Measurements from ENCODE around the gene IGFALS. TPM values are rescaled to one million over a fixed set of nuclear protein-coding genes. Genes with fewer than 3 reads are reported as not detected.
A peak's percentile ranks its signal among the peaks of the same experiment; 100 is the strongest.

The IGFALS gene
- total RNA-seq, 1 donor from 2014 or later, result 0.12 TPM

DNA sequence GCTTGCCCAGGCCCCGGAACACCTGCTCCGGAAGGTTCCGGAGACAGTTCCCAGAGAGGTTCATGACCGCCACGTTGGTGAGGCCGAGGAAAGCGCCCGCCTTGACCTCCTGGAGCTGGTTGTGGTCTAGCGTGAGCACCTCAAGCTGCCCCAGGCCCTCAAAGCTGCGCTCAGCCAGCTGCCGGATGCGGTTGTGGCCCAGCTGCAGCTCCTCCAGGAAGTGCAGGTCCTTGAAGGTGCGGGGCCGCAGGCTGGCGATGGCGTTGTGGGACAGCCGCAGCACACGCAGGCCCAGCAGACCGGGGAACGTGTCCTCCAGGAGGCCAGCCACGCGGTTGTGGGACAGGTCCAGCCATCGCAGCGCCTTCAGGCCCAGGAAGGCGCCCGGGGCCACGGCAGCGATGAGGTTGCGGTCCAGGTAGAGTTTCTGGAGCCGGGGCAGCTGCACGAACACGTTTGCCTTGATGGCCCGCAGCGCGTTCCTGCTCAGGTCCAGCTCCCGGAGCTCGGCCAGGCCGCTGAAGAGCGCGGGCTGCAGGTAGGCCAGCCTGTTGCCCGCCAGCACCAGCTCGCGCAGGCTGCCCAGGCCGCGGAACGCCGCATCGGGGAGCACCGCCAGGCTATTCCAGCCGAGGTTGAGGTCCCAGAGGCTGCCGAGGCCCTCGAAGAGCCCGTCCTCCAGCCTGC is 2.1 kb downstream of the IGFALS start:
- TF ChIP-seq, protein P1, sequence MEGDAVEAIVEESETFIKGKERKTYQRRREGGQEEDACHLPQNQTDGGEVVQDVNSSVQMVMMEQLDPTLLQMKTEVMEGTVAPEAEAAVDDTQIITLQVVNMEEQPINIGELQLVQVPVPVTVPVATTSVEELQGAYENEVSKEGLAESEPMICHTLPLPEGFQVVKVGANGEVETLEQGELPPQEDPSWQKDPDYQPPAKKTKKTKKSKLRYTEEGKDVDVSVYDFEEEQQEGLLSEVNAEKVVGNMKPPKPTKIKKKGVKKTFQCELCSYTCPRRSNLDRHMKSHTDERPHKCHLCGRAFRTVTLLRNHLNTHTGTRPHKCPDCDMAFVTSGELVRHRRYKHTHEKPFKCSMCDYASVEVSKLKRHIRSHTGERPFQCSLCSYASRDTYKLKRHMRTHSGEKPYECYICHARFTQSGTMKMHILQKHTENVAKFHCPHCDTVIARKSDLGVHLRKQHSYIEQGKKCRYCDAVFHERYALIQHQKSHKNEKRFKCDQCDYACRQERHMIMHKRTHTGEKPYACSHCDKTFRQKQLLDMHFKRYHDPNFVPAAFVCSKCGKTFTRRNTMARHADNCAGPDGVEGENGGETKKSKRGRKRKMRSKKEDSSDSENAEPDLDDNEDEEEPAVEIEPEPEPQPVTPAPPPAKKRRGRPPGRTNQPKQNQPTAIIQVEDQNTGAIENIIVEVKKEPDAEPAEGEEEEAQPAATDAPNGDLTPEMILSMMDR (IDR thresholded peaks at IDR 0.05), result no peak
- peaks cover 2% of the 10 kb centered on the region for H3K36me3 Mint-ChIP-seq (ENCODE audit: low read depth)
- no peak for DNase-seq (ENCODE audit: low spot score)
- no peak overlapping the region for H3K27ac Mint-ChIP-seq (ENCODE audit: unreplicated experiment)
- H3K27me3 Mint-ChIP-seq (ENCODE audit: low read depth), result no peaks in the 10 kb centered on the region
- H3K9me3 Mint-ChIP-seq (ENCODE audit: low read depth), result no peaks in the 10 kb centered on the region
- H3K4me1 Mint-ChIP-seq (ENCODE audit: low read depth), result no peaks in the 10 kb centered on the region
- no peak overlapping the region for H3K4me3 Mint-ChIP-seq (ENCODE audit: unreplicated experiment)

DNA sequence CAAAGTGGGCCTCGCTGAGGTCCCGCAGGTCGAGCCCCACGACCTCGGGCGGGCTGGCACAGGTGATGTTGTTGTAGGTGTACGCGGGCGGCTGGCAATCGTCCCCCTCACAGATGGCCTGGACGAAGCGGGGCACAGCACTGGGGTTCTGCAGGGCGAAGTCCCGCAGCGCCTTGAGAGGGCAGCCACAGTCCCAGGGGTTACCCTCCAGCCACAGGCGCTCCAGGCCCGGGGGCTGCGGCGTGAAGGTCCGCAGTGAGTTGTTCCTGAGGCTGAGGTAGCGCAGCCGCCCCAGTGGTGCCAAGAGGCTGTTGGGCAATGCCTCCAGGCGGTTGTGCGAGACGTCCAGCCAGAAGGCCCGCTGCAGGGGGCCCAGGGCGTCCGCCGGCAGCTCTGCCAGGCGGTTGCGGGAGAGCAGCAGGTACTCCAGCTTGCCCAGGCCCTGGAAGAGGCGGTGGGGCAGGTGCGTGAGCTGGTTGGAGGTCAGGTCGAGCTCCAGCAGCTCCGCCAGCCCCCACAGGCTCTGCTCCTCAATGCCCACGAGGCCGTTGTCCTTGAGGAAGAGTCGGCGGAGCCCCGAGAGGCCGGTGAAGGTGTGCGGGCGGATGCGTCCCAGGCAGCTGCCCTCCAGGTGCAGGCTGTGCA is 2.8 kb downstream of the IGFALS start:
- Mint-ChIP-seq H3K27ac (ENCODE audit: unreplicated experiment) (no peak overlapping the region), H3K36me3 (ENCODE audit: low read depth) (peaks cover 2% of the 10 kb centered on the region), H3K4me3 (ENCODE audit: unreplicated experiment) (no peak overlapping the region), H3K9me3 (ENCODE audit: low read depth) (no peaks in the 10 kb centered on the region), H3K27me3 (ENCODE audit: low read depth) (no peaks in the 10 kb centered on the region), H3K4me1 (ENCODE audit: low read depth) (no peaks in the 10 kb centered on the region)
- TF ChIP-seq, protein P1 (IDR thresholded peaks at IDR 0.05), result no peak
- no peak for DNase-seq (ENCODE audit: low spot score)

DNA sequence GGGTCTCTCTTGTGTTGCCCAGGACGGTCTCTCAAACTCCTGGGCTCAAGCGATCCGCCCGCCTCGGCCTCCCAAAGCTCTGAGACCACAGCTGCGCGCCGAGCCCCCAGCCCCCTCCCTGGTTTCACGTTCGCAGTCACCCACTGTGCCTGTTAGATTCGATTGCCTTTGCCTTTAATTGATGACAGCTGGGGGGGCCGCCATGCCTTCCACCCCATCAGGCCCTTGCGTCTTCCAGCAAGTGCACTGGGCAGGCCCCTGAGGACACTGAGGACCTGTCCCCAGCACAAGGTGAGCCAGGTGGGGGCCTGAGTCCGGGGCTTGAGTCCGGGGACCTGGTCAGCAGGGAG is 3.3 kb downstream of the IGFALS start:
- Mint-ChIP-seq H3K9me3 (ENCODE audit: low read depth) (no peaks in the 10 kb centered on the region), H3K27ac (ENCODE audit: unreplicated experiment) (no peak overlapping the region), H3K27me3 (ENCODE audit: low read depth) (no peaks in the 10 kb centered on the region), H3K36me3 (ENCODE audit: low read depth) (peaks cover 2% of the 10 kb centered on the region), H3K4me3 (ENCODE audit: unreplicated experiment) (no peak overlapping the region), H3K4me1 (ENCODE audit: low read depth) (no peaks in the 10 kb centered on the region)
- TF ChIP-seq, protein P1 (IDR thresholded peaks at IDR 0.05), result no peak
- no peak for DNase-seq (ENCODE audit: low spot score)

DNA sequence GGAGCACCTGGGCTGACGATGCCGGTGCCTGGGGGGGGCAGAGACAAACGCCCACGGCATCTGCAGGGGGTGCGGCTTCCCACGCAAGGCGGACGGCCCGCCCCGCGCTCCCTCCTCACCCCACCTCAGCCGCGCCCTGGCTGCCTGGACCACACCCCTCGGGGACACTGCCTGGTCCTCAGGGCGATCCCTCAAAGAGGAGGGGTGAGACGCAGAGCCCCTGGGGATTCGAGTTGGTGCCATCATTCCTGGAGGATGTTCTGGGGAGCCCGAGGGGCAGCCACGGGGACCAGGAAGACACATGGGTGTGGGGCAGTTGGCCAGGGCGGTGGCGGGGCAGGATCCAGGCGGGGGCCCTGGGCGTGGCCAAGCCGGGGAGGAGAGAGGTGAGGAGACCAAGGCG is 3.9 kb downstream of the IGFALS start:
- DNase-seq (ENCODE audit: low spot score), result no peak

DNA sequence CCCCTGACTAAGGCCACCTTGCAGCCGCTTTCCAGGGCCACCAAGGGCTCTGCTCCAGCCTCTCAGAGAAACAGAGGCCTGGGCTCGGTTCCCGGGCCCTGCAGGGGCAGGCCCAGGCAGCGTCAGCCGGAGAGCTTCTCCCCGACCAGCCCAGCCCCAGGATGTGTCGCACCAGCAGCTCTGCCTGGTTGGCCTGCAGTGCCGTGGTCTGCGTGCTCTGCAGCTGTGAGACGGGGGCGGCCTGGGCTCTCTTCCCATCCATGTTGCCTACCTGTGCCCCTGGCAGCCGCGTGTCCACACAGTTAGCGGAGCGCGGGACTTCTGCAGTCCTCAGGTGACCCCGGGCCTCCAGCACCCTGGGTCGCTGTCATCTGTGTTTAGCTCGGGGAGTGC is 4.8 kb downstream of the IGFALS start:
- H3K27ac Mint-ChIP-seq (ENCODE audit: unreplicated experiment), result no peak overlapping the region
- peak; percentile 90 for DNase-seq (ENCODE audit: low spot score)
- H3K27me3 Mint-ChIP-seq (ENCODE audit: low read depth), result no peaks in the 10 kb centered on the region
- TF ChIP-seq, protein P1 (IDR thresholded peaks at IDR 0.05), result no peak
- H3K4me3 Mint-ChIP-seq (ENCODE audit: unreplicated experiment), result no peak overlapping the region
- H3K4me1 Mint-ChIP-seq (ENCODE audit: low read depth), result peaks cover 5% of the 10 kb centered on the region
- no peaks in the 10 kb centered on the region for H3K9me3 Mint-ChIP-seq (ENCODE audit: low read depth)
- peaks cover 2% of the 10 kb centered on the region for H3K36me3 Mint-ChIP-seq (ENCODE audit: low read depth)

More for the DNA sequence above, 3.9 kb downstream of the IGFALS start:
- TF ChIP-seq, protein P1 (IDR thresholded peaks at IDR 0.05), result no peak
- Mint-ChIP-seq H3K27ac (ENCODE audit: unreplicated experiment) (no peak overlapping the region), H3K4me1 (ENCODE audit: low read depth) (peaks cover 3% of the 10 kb centered on the region), H3K4me3 (ENCODE audit: unreplicated experiment) (no peak overlapping the region), H3K36me3 (ENCODE audit: low read depth) (peaks cover 2% of the 10 kb centered on the region), H3K9me3 (ENCODE audit: low read depth) (no peaks in the 10 kb centered on the region), H3K27me3 (ENCODE audit: low read depth) (no peaks in the 10 kb centered on the region)

Data from chondrocyte (in vitro differentiated cells).